GM19397 (cell line): ENCODE measurements around the gene TMEM80.
"Not testable (repeated sequence)": the region's sequence is repeated elsewhere in the genome, so short reads cannot be mapped to it uniquely, and the experiment has no call there.

ENCODE experiments used
- ATAC-seq: cut with Tn5 transposase; IDR thresholded peaks from one replicate; pipeline ENCODE4 v1.9.1; 2021; ENCODE audit warnings: mild to moderate bottlenecking, moderate library complexity; ENCODE audit not compliant: unreplicated experiment

The TMEM80 gene

DNA sequence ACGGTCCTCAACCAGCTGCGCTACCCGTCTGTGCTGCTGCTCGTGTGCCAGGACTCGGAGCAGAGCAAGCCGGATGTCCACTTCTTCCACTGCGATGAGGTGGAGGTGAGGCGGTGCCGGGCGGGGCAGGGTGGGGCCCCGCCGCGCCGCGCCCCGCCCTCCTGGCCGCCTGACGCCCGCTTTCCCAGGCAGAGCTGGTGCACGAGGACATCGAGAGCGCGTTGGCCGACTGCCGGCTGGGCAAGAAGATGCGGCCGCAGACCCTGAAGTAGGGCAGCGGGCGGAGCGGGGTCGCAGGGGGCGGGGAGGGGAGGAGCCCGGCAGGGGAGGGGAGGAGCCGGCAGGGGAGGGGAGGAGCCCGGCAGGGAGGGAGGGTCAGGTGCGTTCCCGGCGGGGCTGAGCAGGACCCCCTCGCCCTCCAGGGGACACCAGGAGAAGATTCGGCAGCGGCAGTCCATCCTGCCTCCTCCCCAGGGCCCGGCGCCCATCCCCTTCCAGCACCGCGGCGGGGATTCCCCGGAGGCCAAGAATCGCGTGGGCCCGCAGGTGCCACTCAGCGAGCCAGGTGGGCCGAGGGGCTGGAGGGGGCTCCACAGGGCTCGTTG lies 25.1 kb downstream of the TMEM80 start:
- no peak for ATAC-seq

DNA sequence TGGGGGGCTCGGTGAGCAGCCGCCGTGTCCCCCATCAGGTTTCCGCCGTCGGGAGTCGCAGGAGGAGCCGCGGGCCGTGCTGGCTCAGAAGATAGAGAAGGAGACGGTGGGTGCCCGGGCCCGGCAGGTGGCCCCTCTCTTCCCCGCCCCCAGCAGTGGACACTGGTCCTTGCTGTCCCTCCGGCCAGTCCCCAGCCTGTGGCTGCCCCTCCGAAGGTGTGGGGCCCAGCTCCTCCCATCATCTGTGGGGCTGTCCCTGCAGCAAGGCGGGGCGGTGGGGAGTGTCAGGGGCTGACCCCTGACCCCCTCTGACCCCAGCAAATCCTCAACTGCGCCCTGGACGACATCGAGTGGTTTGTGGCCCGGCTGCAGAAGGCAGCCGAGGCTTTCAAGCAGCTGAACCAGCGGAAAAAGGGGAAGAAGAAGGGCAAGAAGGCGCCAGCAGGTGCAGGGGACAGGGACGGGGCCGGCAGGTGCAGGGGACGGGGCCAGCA lies 25.7 kb downstream of the TMEM80 start:
- no peak for ATAC-seq

DNA sequence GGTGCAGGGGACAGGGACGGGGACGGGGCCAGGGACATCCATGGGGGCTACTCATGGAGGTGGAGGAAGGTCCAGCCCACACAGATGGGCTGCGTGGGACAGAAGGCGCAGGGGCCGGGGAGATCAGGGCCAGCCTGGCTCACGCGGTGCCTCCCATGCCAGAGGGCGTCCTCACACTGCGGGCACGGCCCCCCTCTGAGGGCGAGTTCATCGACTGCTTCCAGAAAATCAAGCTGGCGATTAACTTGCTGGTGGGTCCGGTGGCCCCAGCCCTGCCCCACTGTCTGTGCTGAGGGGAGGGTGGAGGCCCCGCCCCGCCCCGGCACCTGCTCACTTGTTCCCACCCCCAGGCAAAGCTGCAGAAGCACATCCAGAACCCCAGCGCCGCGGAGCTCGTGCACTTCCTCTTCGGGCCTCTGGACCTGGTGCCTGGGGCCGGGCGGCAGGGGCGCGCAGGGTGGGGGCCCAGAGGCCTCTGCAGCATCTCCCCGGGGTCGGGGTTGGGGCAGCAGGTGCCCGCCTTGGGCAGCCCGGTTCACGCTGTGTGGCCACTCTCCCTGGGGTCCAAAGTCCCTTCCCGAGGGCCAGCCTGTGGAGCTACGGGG lies 26.2 kb downstream of the TMEM80 start:
- ATAC-seq = no peak

DNA sequence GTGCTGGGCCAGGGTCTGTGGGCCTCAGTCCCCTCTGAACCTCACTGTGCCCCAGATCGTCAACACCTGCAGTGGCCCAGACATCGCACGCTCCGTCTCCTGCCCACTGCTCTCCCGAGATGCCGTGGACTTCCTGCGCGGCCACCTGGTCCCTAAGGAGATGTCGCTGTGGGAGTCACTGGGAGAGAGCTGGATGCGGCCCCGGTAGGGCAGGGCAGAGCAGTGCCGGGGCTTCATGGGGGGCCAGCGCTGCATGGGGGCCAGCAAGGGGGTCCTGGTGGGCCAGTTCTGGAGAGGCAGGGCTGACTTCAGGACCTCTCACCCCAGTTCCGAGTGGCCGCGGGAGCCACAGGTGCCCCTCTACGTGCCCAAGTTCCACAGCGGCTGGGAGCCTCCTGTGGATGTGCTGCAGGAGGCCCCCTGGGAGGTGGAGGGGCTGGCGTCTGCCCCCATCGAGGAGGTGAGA lies 26.8 kb downstream of the TMEM80 start:
- no peak for ATAC-seq

DNA sequence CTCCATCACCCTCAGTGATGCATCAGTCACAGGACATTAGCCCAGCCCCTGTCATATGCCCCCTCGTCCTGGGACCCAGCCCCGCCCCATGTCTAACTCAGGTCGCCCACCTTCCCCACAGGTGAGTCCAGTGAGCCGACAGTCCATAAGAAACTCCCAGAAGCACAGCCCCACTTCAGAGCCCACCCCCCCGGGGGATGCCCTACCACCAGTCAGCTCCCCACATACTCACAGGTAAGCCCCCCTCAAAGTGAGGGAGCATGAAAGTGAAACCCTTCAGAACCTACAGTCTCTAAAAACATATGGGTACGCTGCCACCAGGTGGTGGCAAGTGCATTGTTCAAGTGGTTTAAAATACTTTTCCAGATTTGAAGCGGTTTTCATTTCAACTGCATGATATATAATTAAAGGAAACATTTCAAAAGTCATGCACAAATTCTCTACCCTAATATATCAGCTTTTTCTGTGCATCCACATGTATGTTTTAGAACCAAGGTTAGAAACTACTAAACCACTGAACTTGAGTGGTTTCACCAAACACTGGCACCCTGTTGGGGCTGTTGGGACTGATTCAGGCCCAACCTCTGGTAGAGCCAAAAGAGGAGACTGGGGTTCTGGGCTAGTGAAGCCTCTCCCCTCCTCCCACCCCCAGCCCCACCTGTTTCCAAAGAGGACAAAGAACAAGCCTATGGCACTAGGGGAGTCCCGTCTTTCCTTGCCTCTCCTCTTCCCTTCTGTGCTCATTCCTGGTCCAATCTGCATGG lies 27.7 kb downstream of the TMEM80 start:
- no peak for ATAC-seq

DNA sequence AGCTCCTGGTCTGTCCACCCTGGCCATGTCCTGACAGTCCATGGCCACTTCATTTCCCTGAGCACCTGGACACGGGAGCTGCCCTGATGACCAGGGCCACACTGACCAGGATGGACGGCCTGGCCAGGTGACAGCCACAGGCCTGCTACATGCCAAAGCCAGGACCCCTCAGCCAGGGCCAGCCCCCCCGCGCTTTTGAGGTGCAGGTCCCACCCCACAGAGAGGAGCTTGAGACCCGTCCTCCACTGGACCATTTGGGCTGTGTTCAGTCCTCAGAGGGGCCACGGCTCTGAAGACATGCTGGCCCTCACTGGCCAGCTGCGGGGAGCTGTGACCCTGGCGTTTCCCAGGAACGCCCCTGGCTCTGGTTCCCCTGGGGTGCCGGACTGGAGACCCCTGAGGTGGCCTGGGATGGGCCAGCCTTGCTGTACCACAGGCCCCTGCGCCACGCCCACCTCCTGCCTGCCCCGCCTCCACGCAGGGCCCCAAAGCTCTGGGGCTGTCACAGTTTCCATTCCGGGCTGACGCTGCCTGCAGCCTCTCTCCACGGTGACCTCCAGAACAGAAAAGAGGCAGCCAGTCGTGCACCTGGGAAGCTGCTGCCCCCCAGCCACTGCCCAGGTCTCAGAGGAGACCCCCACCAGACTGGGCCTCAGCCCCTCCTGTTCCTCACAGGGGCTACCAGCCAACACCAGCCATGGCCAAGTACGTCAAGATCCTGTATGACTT lies 28.6 kb downstream of the TMEM80 start:
- no peak for ATAC-seq

DNA sequence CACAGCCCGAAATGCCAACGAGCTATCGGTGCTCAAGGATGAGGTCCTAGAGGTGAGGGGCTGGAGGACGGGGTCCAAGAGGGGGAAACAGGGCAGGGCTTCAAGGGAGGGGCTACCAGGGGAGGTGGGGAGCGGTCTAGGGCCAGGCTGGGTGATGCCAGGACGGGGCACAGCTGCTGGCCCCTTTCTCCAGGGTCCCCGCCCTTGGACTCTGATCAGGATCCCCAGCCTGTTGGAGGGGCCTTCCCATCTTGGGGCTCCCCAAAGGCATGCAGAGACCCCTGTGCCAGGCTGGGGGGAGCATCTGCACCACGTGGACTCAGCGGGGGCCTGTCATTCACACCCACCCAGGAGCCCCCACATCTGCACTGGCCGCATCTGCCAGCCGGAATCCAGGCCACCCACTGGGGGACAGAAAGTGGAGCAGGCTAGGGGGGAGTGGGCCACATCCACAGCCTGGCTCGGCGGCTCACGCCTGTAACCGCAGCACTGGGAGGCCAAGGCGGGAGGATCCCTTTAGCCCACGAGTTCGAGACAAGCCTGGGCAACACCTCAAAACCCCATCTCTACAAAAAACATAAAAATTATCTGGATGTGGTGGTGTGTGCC lies 29.3 kb downstream of the TMEM80 start:
- ATAC-seq = no peak

DNA sequence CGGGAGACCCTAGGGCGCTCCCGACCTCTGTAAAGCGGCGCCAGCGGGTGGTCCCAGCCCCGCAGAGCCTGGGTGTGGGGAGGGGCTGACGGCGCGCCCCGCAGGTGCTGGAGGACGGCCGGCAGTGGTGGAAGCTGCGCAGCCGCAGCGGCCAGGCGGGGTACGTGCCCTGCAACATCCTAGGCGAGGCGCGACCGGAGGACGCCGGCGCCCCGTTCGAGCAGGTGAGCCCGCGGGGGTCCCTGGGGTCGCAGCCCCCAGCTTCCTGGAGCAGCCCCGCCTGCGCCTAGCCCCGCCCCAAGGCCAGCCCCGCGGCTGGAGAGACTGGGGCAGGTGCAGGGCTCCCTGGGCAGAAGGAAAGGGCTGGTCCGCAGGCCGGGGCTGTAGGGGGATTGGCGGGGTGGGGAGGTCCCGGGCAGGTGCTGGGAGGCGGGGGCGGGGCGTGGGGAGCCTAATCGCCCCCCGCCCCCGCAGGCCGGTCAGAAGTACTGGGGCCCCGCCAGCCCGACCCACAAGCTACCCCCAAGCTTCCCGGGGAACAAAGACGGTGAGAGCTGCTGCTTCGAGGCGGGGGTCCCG lies 30.1 kb downstream of the TMEM80 start:
- ATAC-seq = no peak

DNA sequence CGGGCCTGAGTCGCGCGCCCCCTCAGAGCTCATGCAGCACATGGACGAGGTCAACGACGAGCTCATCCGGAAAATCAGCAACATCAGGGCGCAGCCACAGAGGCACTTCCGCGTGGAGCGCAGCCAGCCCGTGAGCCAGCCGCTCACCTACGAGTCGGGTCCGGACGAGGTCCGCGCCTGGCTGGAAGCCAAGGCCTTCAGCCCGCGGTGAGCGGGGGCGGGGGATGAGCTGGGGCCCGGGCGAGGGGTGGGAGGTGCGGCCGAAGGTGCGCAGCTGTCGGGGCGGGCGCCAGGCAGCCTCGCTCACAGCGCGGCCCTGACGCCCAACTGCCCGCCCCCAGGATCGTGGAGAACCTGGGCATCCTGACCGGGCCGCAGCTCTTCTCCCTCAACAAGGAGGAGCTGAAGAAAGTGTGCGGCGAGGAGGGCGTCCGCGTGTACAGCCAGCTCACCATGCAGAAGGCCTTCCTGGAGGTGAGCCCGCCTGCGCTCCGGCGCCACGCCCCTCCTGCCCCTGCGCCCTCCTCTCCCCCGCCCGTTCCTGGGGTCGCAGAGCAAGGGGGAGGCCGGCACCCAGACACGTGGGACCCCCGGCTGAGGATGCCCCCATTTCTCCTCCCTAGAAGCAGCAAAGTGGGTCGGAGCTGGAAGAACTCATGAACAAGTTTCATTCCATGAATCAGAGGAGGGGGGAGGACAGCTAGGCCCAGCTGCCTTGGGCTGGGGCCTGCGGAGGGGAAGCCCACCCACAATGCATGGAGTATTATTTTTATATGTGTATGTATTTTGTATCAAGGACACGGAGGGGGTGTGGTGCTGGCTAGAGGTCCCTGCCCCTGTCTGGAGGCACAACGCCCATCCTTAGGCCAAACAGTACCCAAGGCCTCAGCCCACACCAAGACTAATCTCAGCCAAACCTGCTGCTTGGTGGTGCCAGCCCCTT lies 30.9 kb downstream of the TMEM80 start:
- ATAC-seq = no peak

DNA sequence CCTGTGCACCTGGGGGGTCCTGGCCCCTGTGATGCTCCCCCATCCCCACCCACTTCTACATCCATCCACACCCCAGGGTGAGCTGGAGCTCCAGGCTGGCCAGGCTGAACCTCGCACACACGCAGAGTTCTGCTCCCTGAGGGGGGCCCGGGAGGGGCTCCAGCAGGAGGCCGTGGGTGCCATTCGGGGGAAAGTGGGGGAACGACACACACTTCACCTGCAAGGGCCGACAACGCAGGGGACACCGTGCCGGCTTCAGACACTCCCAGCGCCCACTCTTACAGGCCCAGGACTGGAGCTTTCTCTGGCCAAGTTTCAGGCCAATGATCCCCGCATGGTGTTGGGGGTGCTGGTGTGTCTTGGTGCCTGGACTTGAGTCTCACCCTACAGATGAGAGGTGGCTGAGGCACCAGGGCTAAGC lies 31.7 kb downstream of the TMEM80 start:
- no peak for ATAC-seq

DNA sequence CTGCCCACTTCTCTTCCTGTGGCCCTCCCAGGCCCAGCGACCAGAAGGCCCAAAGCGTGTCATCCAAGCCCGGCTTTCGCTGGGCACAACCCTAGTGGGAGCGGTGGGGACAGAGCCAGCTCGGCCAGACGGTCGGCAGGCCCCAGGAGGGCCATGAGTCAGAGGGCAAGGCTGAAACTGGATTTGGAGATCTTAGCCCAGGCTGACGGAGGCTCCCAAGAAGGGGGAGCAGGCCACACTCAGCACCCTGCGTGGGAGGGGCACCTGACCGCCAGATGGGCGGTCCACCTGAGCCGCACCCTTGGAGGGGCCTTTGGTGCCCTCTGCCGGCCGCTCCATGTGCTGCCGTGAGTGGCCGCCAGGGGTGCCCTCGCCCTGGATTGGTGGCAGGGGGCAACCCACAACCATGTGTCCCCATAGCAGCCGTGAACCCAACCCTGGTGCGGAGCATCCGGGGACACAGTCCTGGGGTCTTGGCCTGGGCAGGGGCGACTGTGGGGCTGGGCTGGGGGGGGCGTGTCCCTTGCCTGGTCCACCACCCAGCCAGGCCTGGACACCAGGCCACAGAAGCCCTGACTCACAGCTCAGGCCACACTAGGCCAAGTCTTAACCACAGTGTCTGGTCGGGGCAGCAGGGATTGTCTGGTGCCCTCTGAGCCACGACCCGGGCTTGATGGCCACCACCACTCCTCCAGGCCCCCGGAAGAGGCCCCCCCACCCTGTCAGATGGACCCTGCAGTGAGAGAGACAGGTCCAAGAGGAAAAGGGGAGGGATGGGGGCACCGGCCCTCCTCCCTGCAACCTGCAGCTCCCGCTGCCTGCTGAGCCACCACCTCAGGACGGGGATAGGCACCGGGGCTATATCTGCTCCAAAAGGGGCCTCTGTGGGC lies 32.5 kb downstream of the TMEM80 start:
- ATAC-seq = peak; percentile 50

DNA sequence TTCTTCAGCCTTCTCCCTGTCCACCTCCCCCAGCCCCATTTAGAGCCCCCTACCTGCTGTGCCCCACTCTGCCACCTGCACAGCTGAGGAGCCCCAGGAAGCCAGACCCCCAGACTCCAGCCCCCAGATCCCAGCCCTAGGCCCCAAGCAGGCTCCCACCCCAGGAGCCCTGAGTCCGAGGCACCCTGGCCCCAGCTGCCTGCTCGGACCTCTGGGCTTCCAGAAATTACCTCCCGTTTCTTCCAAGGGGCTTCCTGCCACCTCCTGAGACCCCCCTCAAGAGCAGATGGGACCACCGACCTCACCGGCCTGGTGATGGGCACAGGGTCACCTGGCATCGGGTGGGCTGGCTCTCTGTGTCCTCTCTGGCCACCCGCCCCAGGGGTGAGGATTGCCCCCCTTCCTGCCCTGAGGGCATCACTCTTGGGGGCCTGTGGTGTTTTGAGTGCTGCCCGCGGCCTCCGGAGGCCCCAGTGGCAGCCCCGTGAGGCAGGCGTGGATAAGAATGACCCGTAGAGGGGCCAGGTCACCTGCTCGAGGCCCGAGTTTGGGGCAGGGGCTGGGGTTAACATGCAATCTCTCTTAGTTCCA lies 33.4 kb downstream of the TMEM80 start:
- ATAC-seq = no peak

DNA sequence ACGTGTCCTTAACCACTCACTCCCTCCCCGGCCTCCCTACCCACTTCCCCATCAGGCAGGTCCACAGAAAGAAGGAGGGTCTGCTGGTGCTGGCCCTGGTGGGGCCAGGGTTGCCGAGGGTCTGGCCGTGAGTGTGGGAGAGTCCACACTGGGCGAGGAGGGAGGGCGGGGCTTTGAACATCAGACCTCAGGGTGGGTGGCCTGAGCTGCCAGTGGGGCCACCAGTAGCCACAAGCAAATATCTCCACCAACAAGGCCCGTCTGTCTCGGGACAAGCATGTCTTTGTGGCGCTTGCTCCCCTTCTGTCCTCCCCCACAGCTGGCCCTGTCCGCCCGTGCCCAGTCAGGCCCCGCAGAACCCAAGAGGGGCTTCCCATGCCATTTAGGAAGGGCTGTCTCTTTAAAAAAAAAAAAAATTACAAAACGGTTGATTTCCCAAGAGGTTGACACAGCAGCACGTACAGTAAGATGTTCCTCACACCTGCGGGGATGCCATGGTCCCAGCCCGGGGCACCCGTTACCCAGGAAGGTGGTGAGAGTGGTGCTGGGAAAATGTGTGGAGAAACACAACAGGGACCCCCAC lies 34.0 kb downstream of the TMEM80 start:
- no peak for ATAC-seq

DNA sequence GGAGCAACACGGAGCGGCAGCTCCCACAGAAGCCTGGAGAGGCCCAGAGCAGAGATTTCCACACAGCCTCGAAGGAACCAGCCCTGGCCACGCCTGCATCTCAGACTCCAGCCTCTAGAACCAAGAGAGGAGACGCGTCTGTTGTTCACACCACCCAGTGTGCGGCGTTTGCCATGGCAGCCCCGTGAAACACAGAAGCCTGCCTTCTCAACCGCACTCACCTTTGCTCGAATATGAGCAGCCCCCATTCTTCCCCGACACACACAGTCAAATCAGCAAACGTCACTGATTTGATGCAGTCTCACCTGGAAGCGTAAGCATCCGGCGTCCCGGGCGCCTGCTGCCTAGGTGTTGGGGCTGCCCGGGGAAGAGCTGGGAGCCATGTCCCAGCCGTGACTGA lies 37.5 kb downstream of the TMEM80 start:
- no peak for ATAC-seq

DNA sequence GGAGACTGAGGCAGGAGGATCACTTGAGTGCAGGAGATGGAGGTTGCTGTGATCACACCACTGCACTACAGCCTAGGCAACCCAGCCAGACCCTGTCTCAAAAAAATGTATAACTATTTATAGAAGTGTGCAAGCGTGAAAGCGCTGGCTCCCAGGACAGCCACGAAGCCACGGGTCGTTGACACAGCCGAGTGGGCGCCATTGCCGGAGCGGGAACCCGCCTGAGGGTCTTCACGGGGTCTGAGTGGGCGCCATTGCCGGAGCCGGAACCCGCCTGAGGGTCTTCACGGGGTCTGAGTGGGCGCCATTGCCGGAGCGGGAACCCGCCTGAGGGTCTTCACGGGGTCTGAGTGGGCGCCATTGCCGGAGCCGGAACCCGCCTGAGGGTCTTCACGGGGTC lies 38.9 kb downstream of the TMEM80 start:
- not testable (repeated sequence) for ATAC-seq

DNA sequence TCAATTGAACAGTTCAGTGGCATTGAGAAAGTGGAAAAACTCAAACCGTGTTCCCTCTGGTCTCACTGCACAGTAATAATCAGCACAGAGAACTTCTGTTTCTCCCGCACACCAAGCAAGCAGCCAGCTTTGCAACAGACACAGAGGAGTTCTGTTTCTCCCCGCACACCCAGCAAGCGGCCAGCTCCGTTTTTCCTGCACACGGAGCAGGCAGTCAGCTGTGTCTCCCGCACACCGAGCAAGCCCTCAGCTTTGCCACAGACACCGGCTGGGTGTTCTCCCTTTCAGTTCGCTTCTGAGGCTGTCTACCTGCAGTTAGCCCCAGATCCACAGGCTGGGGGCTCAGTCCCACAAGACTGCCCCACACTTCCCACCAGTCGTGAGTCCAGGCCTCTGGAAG lies 41.8 kb downstream of the TMEM80 start:
- ATAC-seq = no peak

DNA sequence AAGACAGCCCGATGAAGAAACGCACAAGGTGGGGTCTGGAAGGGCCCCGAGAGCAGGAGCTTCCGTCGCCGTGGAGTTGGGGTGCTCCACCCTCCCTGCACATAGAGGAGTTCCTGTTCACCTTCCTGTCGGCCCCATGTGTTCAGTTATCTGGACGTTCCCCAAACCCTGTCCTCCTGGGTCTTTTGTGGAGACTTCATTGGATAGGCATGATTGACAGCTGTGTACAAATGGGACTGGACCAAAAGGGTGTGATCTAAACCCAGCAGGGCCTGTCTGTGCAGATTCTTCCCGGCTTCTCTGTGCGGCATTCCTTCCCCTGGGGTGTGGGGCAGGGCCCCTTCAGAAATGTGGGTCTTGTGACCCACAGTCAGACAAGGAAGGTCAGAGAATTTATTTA lies 42.3 kb downstream of the TMEM80 start:
- not testable (repeated sequence) for ATAC-seq

DNA sequence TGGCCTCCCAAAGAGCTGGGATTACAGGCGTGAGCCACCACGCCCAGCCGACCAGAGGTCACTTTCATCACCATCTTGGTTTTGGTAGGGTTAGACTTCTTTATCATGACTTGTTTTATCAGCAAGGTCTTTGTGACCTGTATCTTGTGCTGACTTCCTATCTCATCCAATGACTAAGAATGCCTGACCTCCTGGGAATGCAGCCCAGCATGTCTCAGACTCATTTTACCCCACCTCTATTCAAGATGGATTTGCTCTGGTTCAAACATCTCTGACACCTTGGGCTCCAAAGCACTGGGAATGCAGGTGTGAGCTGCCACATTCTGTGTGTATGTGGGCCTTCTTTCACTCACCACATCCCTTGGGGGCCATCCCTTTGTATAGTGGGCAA lies 46.5 kb downstream of the TMEM80 start:
- no peak for ATAC-seq
